ENCODE data around the gene TBC1D8B. TPM values are rescaled to one million over a fixed set of nuclear protein-coding genes. Genes with fewer than 3 reads are reported as not detected.
"Not testable (repeated sequence)": the region's sequence is repeated elsewhere in the genome, so short reads cannot be mapped to it uniquely, and the experiment has no call there.

TBC1D8B gene
- total RNA-seq, 4 donors from 2014 or later, result 0.55 to 4.8 (median 0.86) TPM

DNA sequence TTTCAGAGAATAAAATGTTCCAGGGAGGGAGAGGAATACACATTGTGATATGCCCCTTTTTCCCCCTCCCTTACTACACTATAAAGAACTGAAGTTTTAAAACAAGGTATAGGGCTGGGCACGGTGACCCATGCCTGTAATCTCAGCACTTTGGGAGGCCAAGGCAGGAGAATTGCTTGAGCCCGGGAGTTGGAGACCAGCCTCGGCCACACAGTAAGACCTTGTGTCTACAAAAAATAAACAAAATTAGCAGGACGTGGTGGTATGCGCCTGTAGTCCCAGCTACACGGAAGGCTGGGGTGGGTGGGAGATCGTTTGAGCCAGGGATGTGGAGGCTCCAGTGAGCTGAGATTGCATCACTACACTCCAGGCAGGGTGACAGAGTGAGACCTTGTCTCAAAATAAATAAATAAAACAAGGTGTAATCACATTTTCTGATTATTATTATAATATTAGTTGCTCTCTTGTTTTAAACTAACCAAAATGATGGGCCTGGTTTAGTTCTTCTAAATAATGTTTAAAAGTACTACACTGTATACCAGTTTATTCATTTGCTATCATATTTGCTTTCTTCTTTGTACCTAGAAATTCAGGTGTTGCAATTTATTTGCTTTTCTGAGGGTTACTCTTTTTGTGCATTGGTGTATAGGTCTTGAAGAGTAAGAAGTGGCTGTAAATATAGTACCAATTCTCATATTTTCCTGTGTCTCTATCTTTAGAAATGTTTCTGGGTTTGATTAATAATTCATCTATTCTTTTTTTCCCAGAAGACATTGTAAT, 8.8 kb downstream of the TBC1D8B start:
- in situ Hi-C loops (cut with MboI; ENCODE audit: low sequenced_read_pairs in 4 of 4) (no loop called here), intact Hi-C loops (cut with DNase I; ENCODE audit: low total_unique reads) (no loop called here)
- TF ChIP-seq, protein P1, sequence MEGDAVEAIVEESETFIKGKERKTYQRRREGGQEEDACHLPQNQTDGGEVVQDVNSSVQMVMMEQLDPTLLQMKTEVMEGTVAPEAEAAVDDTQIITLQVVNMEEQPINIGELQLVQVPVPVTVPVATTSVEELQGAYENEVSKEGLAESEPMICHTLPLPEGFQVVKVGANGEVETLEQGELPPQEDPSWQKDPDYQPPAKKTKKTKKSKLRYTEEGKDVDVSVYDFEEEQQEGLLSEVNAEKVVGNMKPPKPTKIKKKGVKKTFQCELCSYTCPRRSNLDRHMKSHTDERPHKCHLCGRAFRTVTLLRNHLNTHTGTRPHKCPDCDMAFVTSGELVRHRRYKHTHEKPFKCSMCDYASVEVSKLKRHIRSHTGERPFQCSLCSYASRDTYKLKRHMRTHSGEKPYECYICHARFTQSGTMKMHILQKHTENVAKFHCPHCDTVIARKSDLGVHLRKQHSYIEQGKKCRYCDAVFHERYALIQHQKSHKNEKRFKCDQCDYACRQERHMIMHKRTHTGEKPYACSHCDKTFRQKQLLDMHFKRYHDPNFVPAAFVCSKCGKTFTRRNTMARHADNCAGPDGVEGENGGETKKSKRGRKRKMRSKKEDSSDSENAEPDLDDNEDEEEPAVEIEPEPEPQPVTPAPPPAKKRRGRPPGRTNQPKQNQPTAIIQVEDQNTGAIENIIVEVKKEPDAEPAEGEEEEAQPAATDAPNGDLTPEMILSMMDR (IDR thresholded peaks at IDR 0.05 in 4 of 5, conservative IDR thresholded peaks at IDR 0.05 in 1 of 5), result no peak
- TF ChIP-seq POLR2A (IDR thresholded peaks at IDR 0.05), result no peak

DNA sequence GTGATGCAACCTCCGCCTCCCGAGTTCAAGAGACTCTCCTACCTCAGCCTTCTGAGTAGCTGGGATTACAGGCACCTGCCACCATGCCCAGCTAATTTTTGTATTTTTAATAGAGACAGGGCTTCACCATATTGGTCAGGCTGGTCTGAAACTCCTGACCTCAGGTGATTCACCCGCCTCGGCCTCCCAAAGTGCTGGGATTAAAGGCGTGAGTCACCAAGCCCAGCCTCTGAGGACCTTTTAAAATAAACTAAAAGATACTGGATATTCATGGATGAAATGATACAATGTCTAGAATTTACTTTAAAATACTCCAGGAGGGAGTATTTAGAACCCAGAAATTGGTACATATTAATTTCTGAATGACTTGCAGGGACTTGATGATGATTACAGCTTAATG, 10.5 kb downstream of the TBC1D8B start:
- DNase-seq; in situ Hi-C loops (cut with MboI; ENCODE audit: low sequenced_read_pairs in 4 of 4); H3K27ac ChIP-seq; intact Hi-C loops (cut with DNase I; ENCODE audit: low total_unique reads); H3K36me3 ChIP-seq; H3K4me1 ChIP-seq; H3K9me3 ChIP-seq; H3K27me3 ChIP-seq; ATAC-seq; H3K4me3 ChIP-seq: not testable (repeated sequence)

More for the DNA sequence above, 8.8 kb downstream of the TBC1D8B start:
- no peak overlapping the region for H3K27ac ChIP-seq
- H3K4me1 ChIP-seq, result no peaks in the 10 kb centered on the region
- ATAC-seq (no peak), DNase-seq (no peak)
- H3K27me3 ChIP-seq, result no peaks in the 10 kb centered on the region
- no peaks in the 10 kb centered on the region for H3K9me3 ChIP-seq
- H3K36me3 ChIP-seq, result no peaks in the 10 kb centered on the region
- H3K4me3 ChIP-seq, result no peak overlapping the region

DNA sequence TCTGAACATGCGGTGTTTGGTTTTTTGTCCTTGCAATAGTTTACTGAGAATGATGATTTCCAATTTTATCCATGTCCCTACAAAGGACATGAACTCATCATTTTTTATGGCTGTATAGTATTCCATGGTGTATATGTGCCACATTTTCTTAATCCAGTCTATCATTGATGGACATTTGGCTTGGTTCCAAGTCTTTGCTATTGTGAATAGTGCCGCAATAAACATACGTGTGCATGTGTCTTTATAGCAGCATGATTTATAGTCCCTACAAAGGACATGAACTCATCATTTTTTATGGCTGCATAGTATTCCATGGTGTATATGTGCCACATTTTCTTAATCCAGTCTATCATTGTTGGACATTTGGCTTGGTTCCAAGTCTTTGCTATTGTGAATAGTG, 11.6 kb downstream of the TBC1D8B start:
- H3K4me1 ChIP-seq; DNase-seq; H3K36me3 ChIP-seq; H3K27ac ChIP-seq; H3K9me3 ChIP-seq; ATAC-seq; in situ Hi-C loops (cut with MboI; ENCODE audit: low sequenced_read_pairs in 4 of 4); intact Hi-C loops (cut with DNase I; ENCODE audit: low total_unique reads); H3K4me3 ChIP-seq; H3K27me3 ChIP-seq: not testable (repeated sequence)

DNA sequence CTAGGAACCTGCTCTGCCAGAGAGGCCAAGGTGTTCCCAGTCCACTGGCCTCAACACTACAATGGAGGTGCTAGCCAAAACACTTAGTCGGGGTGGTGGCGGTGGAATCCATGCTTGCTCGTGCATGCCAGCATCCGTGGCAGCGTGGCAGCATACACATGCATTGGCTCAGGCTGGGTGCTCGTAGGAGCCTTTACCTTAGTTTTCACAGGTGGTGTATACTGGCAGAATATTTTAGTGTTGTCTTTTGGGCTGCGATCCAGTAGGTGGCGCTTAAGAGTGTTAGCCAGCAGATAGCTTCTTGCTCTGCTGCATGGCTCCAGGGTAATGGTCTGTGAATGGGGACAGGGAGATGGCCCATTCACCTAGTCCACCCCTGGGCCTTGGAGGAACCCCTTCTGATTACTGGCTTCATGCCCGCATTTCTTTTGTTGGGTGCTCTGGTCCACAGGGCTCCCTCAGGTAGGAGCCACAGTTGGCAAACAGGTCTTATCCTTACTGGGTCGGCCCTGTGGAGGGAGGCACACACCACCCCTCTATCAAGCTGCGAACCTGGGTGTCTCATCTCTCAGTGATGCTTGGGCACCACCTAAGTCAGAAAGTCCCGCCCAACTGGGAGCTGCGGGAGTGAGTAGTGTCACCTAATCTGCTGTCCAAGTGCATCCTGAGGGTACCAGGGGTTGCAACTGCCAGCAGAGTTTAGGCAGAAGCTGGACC, 60.7 kb downstream of the TBC1D8B start:
- no peak for DNase-seq
- Histone ChIP-seq H3K4me1 (no peaks in the 10 kb centered on the region), H3K9me3 (no peaks in the 10 kb centered on the region), H3K27me3 (peaks cover 0 to 9% (median 0%) of the 10 kb centered on the region in 3 donors), H3K27ac (no peak overlapping the region), H3K4me3 (no peak overlapping the region), H3K36me3 (no peaks in the 10 kb centered on the region)
- TF ChIP-seq, protein P1 (IDR thresholded peaks at IDR 0.05 in 4 of 5, conservative IDR thresholded peaks at IDR 0.05 in 1 of 5), result no peak
- TF ChIP-seq POLR2A (IDR thresholded peaks at IDR 0.05), result no peak
- intact Hi-C loops (cut with DNase I; ENCODE audit: low total_unique reads), result no loop called here
- no peak for ATAC-seq
- in situ Hi-C loops (cut with MboI; ENCODE audit: low sequenced_read_pairs in 4 of 4), result no loop called here

DNA sequence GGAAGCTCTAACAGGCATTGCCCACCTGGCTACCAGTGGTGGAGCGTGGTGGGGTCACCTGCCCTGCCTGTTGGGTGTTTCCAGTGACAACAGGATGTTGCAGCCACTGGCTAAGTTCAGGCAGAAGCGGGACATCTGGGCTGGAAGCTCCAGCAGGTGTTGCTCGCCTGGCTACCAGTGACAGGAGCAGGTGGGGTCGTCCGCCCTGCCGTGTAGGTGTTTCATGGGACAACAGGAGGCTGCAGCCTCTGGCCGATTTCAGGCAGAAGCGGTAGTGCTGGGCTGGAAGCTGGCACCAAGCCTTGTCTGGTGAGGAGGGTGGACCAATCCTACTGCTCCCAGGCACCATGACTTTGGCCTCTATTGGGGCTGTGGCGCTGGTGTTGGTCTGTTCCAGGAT, 61.2 kb downstream of the TBC1D8B start:
- Histone ChIP-seq H3K36me3 (no peaks in the 10 kb centered on the region), H3K27ac (no peak overlapping the region), H3K4me1 (no peaks in the 10 kb centered on the region), H3K9me3 (no peaks in the 10 kb centered on the region), H3K27me3 (peaks cover 0 to 6% (median 0%) of the 10 kb centered on the region in 3 donors), H3K4me3 (no peak overlapping the region)
- in situ Hi-C loops (cut with MboI; ENCODE audit: low sequenced_read_pairs in 4 of 4), result no loop called here
- TF ChIP-seq, protein P1 (IDR thresholded peaks at IDR 0.05 in 4 of 5, conservative IDR thresholded peaks at IDR 0.05 in 1 of 5), result no peak
- TF ChIP-seq POLR2A (IDR thresholded peaks at IDR 0.05), result no peak
- ATAC-seq (no peak), DNase-seq (no peak)
- intact Hi-C loops (cut with DNase I; ENCODE audit: low total_unique reads), result no loop called here

DNA sequence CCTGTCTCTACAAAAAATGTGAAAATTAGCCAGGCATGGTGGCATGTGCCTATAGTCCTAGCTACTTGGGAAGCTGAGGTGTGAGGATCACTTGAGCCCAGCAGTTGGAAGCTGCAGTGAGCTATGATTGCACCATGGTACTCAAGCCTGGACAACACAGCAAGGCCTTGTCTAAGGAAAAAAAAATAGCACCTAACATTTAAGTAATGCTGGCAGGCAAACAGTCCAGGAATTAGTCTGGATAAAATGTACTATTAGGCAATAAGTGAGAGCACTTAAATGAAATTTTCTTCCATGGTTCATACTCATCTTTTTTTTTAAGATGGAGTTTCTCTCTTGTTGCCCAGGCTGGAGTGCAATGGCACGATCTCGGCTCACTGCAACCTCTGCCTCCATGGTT, 70.3 kb downstream of the TBC1D8B start:
- DNase-seq; in situ Hi-C loops (cut with MboI; ENCODE audit: low sequenced_read_pairs in 4 of 4); intact Hi-C loops (cut with DNase I; ENCODE audit: low total_unique reads); H3K36me3 ChIP-seq; H3K4me3 ChIP-seq; H3K27ac ChIP-seq; H3K9me3 ChIP-seq; ATAC-seq; H3K27me3 ChIP-seq; H3K4me1 ChIP-seq: not testable (repeated sequence)
